OCI-LY7 (cell line): ENCODE measurements around the gene NMUR2. TPM values are rescaled to one million over a fixed set of nuclear protein-coding genes. Genes with fewer than 3 reads are reported as not detected.

Experiments used
- BruUV-seq: library from RNA; stranded (reverse); fragments of 400-500 nt; replicated peaks from 2 replicates; lab custom pipeline; 2021; lab: Mats Ljungman, UMichigan
- CTCF ChIA-PET: fragments of 300-600 bp; sonication (Branson Sonifier 250); formaldehyde crosslinking; loops from one replicate; lab custom pipeline; 2022; ENCODE audit warnings: antibody characterized with exemption; ENCODE audit not compliant: unreplicated experiment; lab: Charles Lee
- POLR2A ChIA-PET: fragments of 300-600 bp; sonication (Branson Sonifier 250); formaldehyde crosslinking; loops from one replicate; lab custom pipeline; 2022; ENCODE audit warnings: antibody characterized with exemption; lab: Charles Lee
- DNase-seq: peaks from one replicate; pipeline ENCODE4 v3.0.0-alpha.2; 2015; ENCODE audit warnings: low spot score
- H2AFZ ChIP-seq: fragments of 200-600 bp; sonication (generic), shearing (Covaris generic); 2 replicates; pipeline ENCODE4 v1.6.1; 2014; ENCODE audit warnings: mild to moderate bottlenecking, antibody characterized with exemption, low read length, moderate library complexity
- H3K27ac ChIP-seq: fragments of 200-600 bp; sonication (generic); 2 replicates; pipeline ENCODE4 v1.5.1; 2014; ENCODE audit warnings: mixed run types, low read depth, mild to moderate bottlenecking, moderate library complexity, low read length, inconsistent platforms; ENCODE audit not compliant: poor library complexity, severe bottlenecking
- H3K36me3 ChIP-seq: fragments of 200-600 bp; sonication (generic); 2 replicates; pipeline ENCODE4 v1.6.1; 2014; ENCODE audit warnings: mild to moderate bottlenecking, antibody characterized with exemption, low read length, moderate library complexity, mixed read lengths; ENCODE audit not compliant: insufficient read depth
- H3K4me1 ChIP-seq: fragments of 200-600 bp; sonication (generic); 2 replicates; pipeline ENCODE4 v1.5.1; 2014; ENCODE audit warnings: mild to moderate bottlenecking, low read length; ENCODE audit not compliant: insufficient read depth, poor library complexity, severe bottlenecking
- H3K4me2 ChIP-seq: fragments of 200-600 bp; sonication (generic); 2 replicates; pipeline ENCODE4 v1.6.1; 2014; ENCODE audit warnings: mild to moderate bottlenecking, low read length
- H3K4me3 ChIP-seq: fragments of 200-600 bp; sonication (generic); 2 replicates; pipeline ENCODE4 v1.5.1; 2014; ENCODE audit warnings: mild to moderate bottlenecking, low read depth, low read length; ENCODE audit not compliant: poor library complexity, severe bottlenecking
- H3K79me2 ChIP-seq: fragments of 200-600 bp; sonication (generic); 2 replicates; pipeline ENCODE4 v1.6.1; 2016; ENCODE audit warnings: low read depth, mild to moderate bottlenecking, low read length, moderate library complexity, mixed read lengths; ENCODE audit not compliant: insufficient read depth
- H3K9me2 ChIP-seq: fragments of 200-600 bp; sonication (generic); 2 replicates; pipeline ENCODE4 v1.6.1; 2016; ENCODE audit warnings: mild to moderate bottlenecking, low read length, mixed read lengths; ENCODE audit not compliant: insufficient read depth
- H3K9me3 ChIP-seq: fragments of 200-600 bp; sonication (generic); 2 replicates; pipeline ENCODE4 v1.6.1; 2014; ENCODE audit warnings: mild to moderate bottlenecking, mixed run types, low read length, mixed read lengths
- H4K20me1 ChIP-seq: fragments of 200-600 bp; sonication (generic); 2 replicates; pipeline ENCODE4 v1.6.1; 2014; ENCODE audit warnings: mild to moderate bottlenecking, antibody characterized with exemption, low read length, moderate library complexity, mixed read lengths; ENCODE audit not compliant: insufficient read depth
- CTCF ChIP-seq: fragments of 200-600 bp; sonication (generic); conservative IDR thresholded peaks from 2 replicates; pipeline ENCODE4 v1.5.1; 2014; ENCODE audit warnings: mild to moderate bottlenecking, antibody characterized with exemption, low read length, moderate library complexity, mixed read lengths
- EZH2phosphoT487 ChIP-seq: fragments of 200-600 bp; sonication (generic); IDR thresholded peaks from 2 replicates; pipeline ENCODE4 v1.6.1; 2018; ENCODE audit warnings: low read depth, borderline replicate concordance, mild to moderate bottlenecking, mixed run types, antibody characterized with exemption, low read length, moderate library complexity, mixed read lengths
- intact Hi-C: fragments of 100-400 bp; cut with micrococcal nuclease; formaldehyde crosslinking; loops from one replicate; pipeline ENCODE4 v1.10.0; 2022; ENCODE audit not compliant: unreplicated experiment
- total RNA-seq, 2 experiments: library from RNA; depleted of rRNA in 1 of 2; stranded (reverse); fragments of >200 nt in 1 of 2; shearing (Covaris generic) in 1 of 2; gene quantifications; 2 replicates each; pipeline ENCODE4 v1.2.3, GENCODE V29; 2014 to 2022

The NMUR2 gene
- total RNA-seq, 2 experiments from 2014 or later, result not detected

- intact Hi-C loops, result no loop called here
- CTCF ChIA-PET, result no interaction called here
- BruUV-seq, result no TSS peak
These were observed 40.9 kb downstream of the NMUR2 start for GRCh38 chr5:152364172-152364571.

DNA sequence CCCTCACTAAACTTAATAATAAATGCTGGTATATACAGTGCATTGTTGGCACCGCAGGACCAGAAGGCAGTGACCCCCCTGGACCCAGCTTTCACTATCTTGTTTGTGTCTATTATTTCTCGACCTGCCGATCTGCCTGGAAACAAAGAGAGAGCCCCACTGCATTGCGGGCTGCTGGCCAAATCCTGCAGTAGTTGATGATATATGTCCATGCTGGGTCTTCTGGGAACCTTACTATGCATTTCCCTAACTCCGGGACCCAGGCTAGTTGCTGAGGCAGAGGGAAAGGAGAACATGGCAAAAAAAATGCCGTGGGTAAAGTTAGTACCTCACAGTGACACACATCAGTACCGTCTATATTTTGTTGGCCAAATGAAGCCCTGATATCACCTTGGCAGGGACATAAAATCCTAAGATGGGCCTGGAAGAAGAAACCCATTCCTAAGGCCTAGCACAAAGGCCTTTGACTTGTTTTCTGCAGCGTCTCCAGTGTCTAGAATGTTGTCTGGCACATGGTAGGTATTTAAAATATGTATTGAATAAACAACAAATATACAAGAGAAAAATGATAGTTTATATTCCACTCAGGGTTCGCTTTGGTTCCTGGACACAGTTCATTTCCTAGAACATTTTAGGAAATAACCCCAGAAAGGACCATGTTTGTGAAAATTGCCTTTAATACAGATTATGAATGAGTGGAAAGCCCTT, 46.1 kb downstream of the NMUR2 start:
- H2AFZ ChIP-seq, result no peak overlapping the region
- H3K36me3 ChIP-seq, result no peaks in the 10 kb centered on the region
- no peaks in the 10 kb centered on the region for H3K9me3 ChIP-seq
- no peak overlapping the region for H3K4me3 ChIP-seq
- H3K9me2 ChIP-seq, result no peaks in the 10 kb centered on the region
- no peaks in the 10 kb centered on the region for H3K79me2 ChIP-seq
- H3K4me2 ChIP-seq, result no peak overlapping the region
- no peaks in the 10 kb centered on the region for H3K4me1 ChIP-seq
- ChIA-PET POLR2A (no interaction called here), CTCF (no interaction called here)
- DNase-seq, result no peak
- no TSS peak for BruUV-seq
- H4K20me1 ChIP-seq, result no peaks in the 10 kb centered on the region
- TF ChIP-seq CTCF, result no peak
- TF ChIP-seq EZH2phosphoT487, result no peak
- intact Hi-C loops, result no loop called here
- no peak overlapping the region for H3K27ac ChIP-seq

More at GRCh38 chr5:152364172-152364571, 40.9 kb downstream of the NMUR2 start:
- Histone ChIP-seq H3K79me2 (no peaks in the 10 kb centered on the region), H4K20me1 (no peaks in the 10 kb centered on the region), H3K4me1 (no peaks in the 10 kb centered on the region), H3K9me3 (no peaks in the 10 kb centered on the region), H3K27ac (no peak overlapping the region), H3K4me3 (no peak overlapping the region), H3K9me2 (no peaks in the 10 kb centered on the region; the same call in 1 of the 2 replicates), H3K36me3 (no peaks in the 10 kb centered on the region), H3K4me2 (no peak overlapping the region), H2AFZ (no peak overlapping the region)
- POLR2A ChIA-PET, result interaction anchor here (0.6 to 0.7 kb wide), 2 partner anchors 11 to 1526 kb away, joined by 3 read pairs; no protein-coding TSS in a partner anchor
- no peak for DNase-seq
- no peak for TF ChIP-seq EZH2phosphoT487
- TF ChIP-seq CTCF, result no peak

DNA sequence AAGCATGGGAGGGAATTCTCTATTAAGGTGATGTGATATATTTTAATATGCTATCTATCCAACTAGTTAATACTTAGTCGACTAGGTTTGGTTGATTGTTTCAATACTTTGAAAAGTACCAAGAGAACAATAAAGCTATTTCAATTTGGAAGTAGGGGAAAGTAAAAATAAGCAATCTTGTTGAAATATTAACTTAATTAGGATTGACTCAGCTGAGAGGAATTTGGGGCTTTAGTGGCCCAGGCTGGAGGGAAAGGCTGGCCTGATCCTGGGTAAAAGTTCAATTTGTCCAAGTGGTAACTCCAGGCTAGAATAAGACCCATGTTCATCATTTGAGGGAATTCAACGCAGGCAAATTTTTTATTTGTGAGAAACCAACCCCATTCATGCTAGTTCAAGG, 48.6 kb downstream of the NMUR2 start:
- BruUV-seq, result no TSS peak
- intact Hi-C loops, result no loop called here
- no peak overlapping the region for H3K27ac ChIP-seq
- ChIA-PET POLR2A (no interaction called here), CTCF (no interaction called here)
- no peaks in the 10 kb centered on the region for H3K79me2 ChIP-seq
- H3K36me3 ChIP-seq, result no peaks in the 10 kb centered on the region
- H2AFZ ChIP-seq, result no peak overlapping the region
- H3K4me3 ChIP-seq, result no peak overlapping the region
- DNase-seq, result no peak
- no peaks in the 10 kb centered on the region for H3K9me3 ChIP-seq
- H3K9me2 ChIP-seq, result no peaks in the 10 kb centered on the region
- H4K20me1 ChIP-seq, result no peaks in the 10 kb centered on the region
- TF ChIP-seq EZH2phosphoT487 (no peak), CTCF (no peak)
- no peaks in the 10 kb centered on the region for H3K4me1 ChIP-seq
- H3K4me2 ChIP-seq, result no peak overlapping the region
